NCI-H2227 (cell line): ENCODE results near the gene IL1R2.
"Not testable (repeated sequence)": the region's sequence is repeated elsewhere in the genome, so short reads cannot be mapped to it uniquely, and the experiment has no call there.

Experiments
- DNase-seq: peaks from one replicate; lab custom pipeline; 2025; ENCODE audit not compliant: unreplicated experiment; lab: John Stamatoyannopoulos, UW

IL1R2 gene

GRCh38 chr2:101998896-101999789 lies 7.4 kb downstream of the IL1R2 start:
- no peak for DNase-seq

- no peak for DNase-seq
Measured at GRCh38 chr2:102000012-102000411, 8.3 kb downstream of the IL1R2 start.

DNA sequence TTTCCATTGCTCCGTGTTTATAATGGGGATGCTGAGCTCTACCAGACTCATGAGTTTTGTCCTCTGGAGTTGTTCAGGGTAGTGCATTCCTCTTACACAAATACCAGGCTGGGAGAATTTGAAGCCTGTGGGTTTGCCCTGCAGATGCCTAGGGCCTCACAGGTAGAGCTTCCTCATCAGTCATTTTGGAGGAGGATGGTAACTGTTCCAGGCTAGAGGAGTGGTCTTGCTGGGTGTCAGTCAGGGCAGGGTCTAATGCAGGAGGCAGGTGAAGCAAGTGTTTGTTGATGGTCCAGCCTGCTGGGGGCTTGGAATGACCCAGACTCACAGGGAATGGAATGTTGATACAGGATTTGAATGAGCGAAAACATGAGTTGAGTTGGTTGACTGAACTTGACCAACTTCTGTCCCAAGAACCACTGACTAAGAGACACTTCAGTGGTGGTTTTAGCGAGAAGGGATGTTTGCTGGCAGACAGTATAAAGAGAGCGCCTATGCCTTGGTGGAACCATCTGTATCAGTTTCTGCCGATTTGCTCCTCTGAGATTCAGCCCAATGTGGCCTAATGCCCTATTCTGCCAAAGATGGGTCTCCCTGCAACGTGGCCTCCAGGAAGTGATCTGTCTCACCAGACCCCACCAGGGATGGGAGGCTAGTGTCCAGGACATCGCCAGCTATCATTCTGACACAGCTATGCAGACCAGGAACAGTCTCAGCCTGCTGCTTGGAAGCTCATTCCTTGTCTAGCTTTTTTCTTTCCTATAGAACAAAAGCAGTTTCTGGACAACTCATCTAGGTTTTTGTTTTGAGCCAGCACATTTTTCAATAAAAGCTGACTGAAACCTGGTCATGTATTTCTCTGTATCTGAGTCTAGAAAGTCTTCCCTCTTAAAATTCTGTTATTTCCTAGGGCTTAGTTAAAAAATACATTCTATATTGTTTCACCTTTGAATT lies 9.3 kb downstream of the IL1R2 start:
- DNase-seq, result no peak

DNA sequence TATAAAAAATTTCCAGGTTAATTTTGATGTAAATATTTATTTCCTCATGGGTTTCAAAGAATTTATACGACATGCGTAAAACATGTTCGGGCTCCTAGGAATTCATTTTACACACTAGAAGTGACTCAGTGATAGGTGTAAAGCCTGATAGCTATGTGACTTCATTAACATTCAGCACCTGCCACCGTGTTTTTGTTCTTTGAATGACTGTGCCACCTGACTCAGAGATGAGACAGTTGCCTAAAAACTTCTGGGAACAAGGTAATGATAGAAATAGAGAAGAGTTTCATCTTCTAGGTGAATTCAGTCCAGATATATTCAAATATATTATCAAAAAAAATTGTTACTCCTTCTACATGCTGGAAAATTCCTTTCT lies 10.0 kb downstream of the IL1R2 start:
- DNase-seq, result no peak

- DNase-seq, result no peak
Measured at GRCh38 chr2:102002228-102002627, 10.5 kb downstream of the IL1R2 start.

DNA sequence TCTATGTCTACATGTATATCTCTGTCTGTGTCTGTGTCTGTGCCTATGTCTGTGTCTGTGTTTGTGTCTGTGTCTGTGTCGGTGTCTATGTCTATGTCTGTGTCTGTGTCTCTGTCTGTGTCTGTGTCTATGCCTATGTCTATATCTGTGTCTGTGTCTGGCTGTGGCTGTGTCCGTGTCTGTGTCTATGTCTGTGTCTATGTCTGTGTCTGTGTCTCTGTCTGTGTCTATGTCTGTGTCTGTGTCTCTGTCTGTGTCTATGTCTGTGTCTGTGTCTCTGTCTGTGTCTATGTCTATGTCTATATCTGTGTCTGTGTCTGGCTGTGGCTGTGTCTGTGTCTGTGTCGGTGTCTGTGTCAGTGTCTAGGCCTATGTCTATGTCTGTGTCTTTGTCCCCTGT lies 11.1 kb downstream of the IL1R2 start:
- not testable (repeated sequence) for DNase-seq

- DNase-seq, result no peak
Measured at GRCh38 chr2:102003696-102004095, 11.9 kb downstream of the IL1R2 start.

GRCh38 chr2:102004581-102004980 lies 12.8 kb downstream of the IL1R2 start:
- DNase-seq, result no peak

DNA sequence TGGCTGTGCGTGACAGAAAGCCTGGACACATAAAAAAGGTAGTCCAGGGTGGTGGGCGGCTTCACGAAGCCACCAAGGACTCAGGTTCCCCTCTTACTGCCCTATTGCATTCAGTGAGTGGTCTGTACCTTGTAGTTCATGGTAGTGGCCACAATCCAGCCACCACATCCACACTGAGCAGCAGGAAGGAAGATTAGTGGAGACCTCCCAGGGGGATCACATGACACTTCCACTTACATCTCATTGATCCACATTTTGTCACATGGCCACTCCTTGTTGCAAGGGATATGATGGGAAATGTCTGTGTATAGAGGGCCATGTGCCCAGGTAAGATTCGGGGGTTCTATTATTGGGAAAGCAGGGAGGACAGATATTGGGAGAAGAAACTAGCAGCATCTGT lies 13.7 kb downstream of the IL1R2 start:
- no peak for DNase-seq

DNA sequence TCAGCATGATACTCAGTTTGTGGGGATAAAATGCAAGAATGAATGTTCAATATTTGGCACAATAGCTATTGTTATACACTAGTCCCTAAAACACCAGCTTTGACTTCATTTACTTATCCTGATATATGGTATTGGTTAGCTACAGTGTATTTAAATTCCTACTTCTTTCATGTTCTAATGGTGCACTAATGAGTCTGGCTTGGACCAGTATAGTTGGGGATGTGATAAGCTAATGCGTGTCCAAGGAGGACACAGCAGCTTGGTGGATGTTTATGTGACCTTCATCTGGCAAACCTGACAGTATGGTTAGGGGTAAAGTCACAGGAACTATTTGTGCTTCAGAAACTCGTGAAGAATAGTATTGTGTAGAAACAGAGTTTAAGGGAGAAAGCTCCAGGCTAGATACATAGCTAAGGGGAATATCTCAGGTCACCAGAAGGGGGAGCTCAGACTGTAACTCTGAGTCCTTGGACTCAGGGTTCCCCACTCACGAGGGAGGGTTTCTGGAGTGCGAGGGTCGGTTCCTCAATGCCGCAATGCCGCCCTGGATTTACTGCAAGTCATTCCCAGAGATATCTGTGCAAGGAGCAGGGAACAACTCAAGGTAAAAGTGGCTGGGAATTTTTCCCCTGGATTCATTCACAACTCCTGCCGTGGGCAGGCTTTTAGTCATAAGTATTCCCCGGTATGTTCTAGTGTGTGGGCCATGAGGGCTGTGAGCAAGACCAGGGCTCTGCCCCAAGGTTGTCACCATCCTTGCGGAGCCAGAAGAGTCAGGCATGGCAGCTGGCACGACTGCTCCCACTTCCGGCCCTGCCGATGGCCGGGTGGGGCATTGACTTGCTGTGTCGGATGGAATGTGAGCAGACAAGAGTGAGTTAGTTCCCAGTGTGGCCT lies 14.5 kb downstream of the IL1R2 start:
- DNase-seq, result no peak

- no peak for DNase-seq
Measured at GRCh38 chr2:102006886-102007278, 15.1 kb downstream of the IL1R2 start.

- no peak for DNase-seq
Measured at GRCh38 chr2:102008490-102008889, 16.7 kb downstream of the IL1R2 start.

GRCh38 chr2:102009557-102009956 lies 17.8 kb downstream of the IL1R2 start:
- no peak for DNase-seq

DNA sequence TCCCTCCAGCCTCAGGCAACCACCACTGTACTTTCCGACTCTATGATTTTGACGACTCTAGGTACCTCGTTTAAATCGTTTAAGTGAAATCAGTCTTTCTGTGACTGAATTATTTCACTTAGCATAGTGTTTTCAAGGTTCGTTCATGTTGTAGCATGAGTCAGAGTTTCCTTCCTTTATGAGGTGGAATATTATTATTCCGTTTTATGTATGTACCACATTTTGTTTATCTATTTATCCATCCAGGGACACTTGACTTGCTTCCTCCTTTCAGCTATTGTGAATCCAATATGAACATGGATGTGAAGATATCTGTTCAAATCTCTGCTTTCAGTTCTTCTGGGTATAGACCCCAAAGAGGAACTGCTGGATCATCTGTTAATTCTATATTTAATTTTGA lies 19.1 kb downstream of the IL1R2 start:
- DNase-seq, result no peak

- no peak for DNase-seq
Measured at GRCh38 chr2:102012061-102012614, 20.4 kb downstream of the IL1R2 start.

GRCh38 chr2:102013206-102014040 lies 21.7 kb downstream of the IL1R2 start:
- DNase-seq, result no peak

- DNase-seq, result no peak
Measured at GRCh38 chr2:102014041-102014345, 22.2 kb downstream of the IL1R2 start.

- DNase-seq, result no peak
Measured at GRCh38 chr2:102015399-102015798, 23.6 kb downstream of the IL1R2 start.

- no peak for DNase-seq
Measured at GRCh38 chr2:102016399-102016955, 24.7 kb downstream of the IL1R2 start.
